ENCODE data around the gene EPHA2. TPM values are rescaled to one million over a fixed set of nuclear protein-coding genes. Genes with fewer than 3 reads are reported as not detected.

Gene EPHA2
- total RNA-seq, 2 experiments from 2014 or later, result 0.15 TPM; not detected in 1

DNA sequence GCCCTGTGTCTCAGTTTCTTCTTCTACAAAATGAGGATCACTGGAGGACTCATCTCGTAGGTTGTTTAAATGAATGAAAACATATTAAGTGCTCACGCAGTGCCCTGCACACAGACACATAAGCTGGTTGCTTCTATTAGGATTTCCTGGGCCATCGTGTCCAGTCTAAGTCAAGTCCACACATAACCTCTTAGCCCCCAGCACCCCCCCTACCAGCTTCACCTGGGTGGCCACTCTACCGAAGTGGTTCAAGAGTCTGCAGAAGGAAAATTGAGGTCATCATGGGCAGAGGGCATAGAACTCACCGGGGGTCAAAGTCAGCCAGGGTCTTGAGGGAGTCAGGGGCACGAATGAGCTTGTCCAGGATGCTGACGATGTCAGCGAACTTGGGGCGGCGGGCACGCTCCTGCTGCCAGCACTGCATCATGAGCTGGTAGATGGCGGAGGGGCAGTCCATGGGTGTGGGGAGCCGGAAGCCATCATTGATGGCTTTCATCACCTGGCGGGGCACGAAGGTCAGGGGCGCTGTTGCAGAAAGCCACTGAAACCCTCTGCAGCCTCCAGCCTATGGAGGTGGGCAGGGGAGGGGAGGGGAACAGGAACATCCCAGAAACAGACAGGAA lies 25.8 kb downstream of the EPHA2 start:
- CTCF ChIA-PET (ENCODE audit: unreplicated experiment), result no interaction called here
- no peak overlapping the region for H3K4me3 ChIP-seq (ENCODE audit: low read depth, low read length, poor library complexity, severe bottlenecking)
- no peak overlapping the region for H2AFZ ChIP-seq (ENCODE audit: low read length)
- H4K20me1 ChIP-seq (ENCODE audit: insufficient read depth, low read length), result no peaks in the 10 kb centered on the region
- no peak for DNase-seq (ENCODE audit: low spot score)
- no peaks in the 10 kb centered on the region for H3K79me2 ChIP-seq (ENCODE audit: insufficient read depth, low read depth, low read length)
- intact Hi-C loops (cut with micrococcal nuclease; ENCODE audit: unreplicated experiment), result no loop called here
- no peaks in the 10 kb centered on the region for H3K9me2 ChIP-seq (ENCODE audit: insufficient read depth, low read length)
- no peaks in the 10 kb centered on the region for H3K36me3 ChIP-seq (ENCODE audit: insufficient read depth, low read length)
- H3K27ac ChIP-seq (ENCODE audit: low read depth, low read length, poor library complexity, severe bottlenecking), result no peak overlapping the region
- TF ChIP-seq EZH2phosphoT487 (IDR thresholded peaks at IDR 0.05; ENCODE audit: borderline replicate concordance, low read depth, low read length), result no peak
- TF ChIP-seq, protein P1, sequence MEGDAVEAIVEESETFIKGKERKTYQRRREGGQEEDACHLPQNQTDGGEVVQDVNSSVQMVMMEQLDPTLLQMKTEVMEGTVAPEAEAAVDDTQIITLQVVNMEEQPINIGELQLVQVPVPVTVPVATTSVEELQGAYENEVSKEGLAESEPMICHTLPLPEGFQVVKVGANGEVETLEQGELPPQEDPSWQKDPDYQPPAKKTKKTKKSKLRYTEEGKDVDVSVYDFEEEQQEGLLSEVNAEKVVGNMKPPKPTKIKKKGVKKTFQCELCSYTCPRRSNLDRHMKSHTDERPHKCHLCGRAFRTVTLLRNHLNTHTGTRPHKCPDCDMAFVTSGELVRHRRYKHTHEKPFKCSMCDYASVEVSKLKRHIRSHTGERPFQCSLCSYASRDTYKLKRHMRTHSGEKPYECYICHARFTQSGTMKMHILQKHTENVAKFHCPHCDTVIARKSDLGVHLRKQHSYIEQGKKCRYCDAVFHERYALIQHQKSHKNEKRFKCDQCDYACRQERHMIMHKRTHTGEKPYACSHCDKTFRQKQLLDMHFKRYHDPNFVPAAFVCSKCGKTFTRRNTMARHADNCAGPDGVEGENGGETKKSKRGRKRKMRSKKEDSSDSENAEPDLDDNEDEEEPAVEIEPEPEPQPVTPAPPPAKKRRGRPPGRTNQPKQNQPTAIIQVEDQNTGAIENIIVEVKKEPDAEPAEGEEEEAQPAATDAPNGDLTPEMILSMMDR (conservative IDR thresholded peaks at IDR 0.05; ENCODE audit: low read length), result no peak
- H3K4me1 ChIP-seq (ENCODE audit: insufficient read depth, low read length, poor library complexity, severe bottlenecking), result no peaks in the 10 kb centered on the region
- H3K9me3 ChIP-seq (ENCODE audit: low read length), result no peaks in the 10 kb centered on the region
- no peak overlapping the region for H3K4me2 ChIP-seq (ENCODE audit: low read length)
- POLR2A ChIA-PET, result no interaction called here
- BruUV-seq (replicated peaks), result no TSS peak

DNA sequence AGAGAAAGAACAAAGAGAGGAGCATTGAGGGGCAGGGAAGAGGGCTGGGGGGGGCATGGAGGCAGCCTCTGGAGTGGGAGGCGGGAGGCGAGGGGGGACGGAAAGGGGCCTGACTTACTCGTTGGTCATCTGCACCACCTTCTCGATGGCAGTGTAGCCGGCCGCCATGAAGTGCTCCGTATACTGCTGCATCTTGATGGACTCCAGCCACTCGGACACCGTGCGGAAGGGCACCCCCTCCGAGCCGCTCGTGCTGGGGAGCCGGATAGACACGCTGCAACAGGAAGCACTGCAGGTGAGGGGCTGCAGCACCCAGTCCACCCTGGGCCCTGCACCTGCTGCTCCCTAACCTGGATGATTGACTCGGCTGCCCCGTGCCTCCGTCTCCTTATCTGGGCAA lies 26.6 kb downstream of the EPHA2 start:
- H2AFZ ChIP-seq (ENCODE audit: low read length), result no peak overlapping the region
- H3K4me1 ChIP-seq (ENCODE audit: insufficient read depth, low read length, poor library complexity, severe bottlenecking), result no peaks in the 10 kb centered on the region
- intact Hi-C loops (cut with micrococcal nuclease; ENCODE audit: unreplicated experiment), result no loop called here
- TF ChIP-seq, protein P1 (conservative IDR thresholded peaks at IDR 0.05; ENCODE audit: low read length), result no peak
- TF ChIP-seq EZH2phosphoT487 (IDR thresholded peaks at IDR 0.05; ENCODE audit: borderline replicate concordance, low read depth, low read length), result no peak
- ChIA-PET POLR2A (interaction anchor here (0.6 kb wide), 1 partner anchor 84 kb away, joined by 3 read pairs; no protein-coding TSS in a partner anchor), CTCF (ENCODE audit: unreplicated experiment) (no interaction called here)
- H3K27ac ChIP-seq (ENCODE audit: low read depth, low read length, poor library complexity, severe bottlenecking), result no peak overlapping the region
- H3K36me3 ChIP-seq (ENCODE audit: insufficient read depth, low read length), result no peaks in the 10 kb centered on the region
- H3K79me2 ChIP-seq (ENCODE audit: insufficient read depth, low read depth, low read length), result no peaks in the 10 kb centered on the region
- no peak overlapping the region for H3K4me3 ChIP-seq (ENCODE audit: low read depth, low read length, poor library complexity, severe bottlenecking)
- no peak overlapping the region for H3K4me2 ChIP-seq (ENCODE audit: low read length)
- H3K9me2 ChIP-seq (ENCODE audit: insufficient read depth, low read length), result no peaks in the 10 kb centered on the region
- no peaks in the 10 kb centered on the region for H3K9me3 ChIP-seq (ENCODE audit: low read length)
- DNase-seq (ENCODE audit: low spot score), result no peak
- no TSS peak for BruUV-seq (replicated peaks)
- no peaks in the 10 kb centered on the region for H4K20me1 ChIP-seq (ENCODE audit: insufficient read depth, low read length)

DNA sequence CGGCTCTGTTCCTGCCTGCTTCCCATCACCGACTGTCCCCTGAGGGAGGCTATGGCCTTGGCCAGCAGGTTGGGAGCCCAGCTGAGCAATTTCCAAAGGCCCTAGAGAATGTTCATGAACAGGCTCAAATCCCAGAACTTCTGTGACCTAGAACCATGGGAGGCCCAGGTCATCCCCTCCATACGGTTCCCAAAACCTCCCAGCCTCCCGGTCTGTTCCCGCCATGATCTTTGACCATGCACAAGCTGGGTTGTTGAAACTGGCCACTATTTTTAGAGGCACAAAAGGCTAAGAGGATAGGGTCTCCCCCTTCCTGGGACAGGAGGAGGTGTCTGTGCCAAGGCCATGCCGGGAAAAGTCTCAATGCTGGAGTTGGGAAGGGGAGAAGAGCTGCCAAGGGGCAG lies 27.5 kb downstream of the EPHA2 start:
- H3K4me1 ChIP-seq (ENCODE audit: insufficient read depth, low read length, poor library complexity, severe bottlenecking), result no peaks in the 10 kb centered on the region
- H3K9me2 ChIP-seq (ENCODE audit: insufficient read depth, low read length), result no peaks in the 10 kb centered on the region
- ChIA-PET POLR2A (no interaction called here), CTCF (ENCODE audit: unreplicated experiment) (no interaction called here)
- no peak for TF ChIP-seq EZH2phosphoT487 (IDR thresholded peaks at IDR 0.05; ENCODE audit: borderline replicate concordance, low read depth, low read length)
- TF ChIP-seq, protein P1 (conservative IDR thresholded peaks at IDR 0.05; ENCODE audit: low read length), result no peak
- H2AFZ ChIP-seq (ENCODE audit: low read length), result no peak overlapping the region
- H3K79me2 ChIP-seq (ENCODE audit: insufficient read depth, low read depth, low read length), result no peaks in the 10 kb centered on the region
- no peak overlapping the region for H3K4me3 ChIP-seq (ENCODE audit: low read depth, low read length, poor library complexity, severe bottlenecking)
- no peaks in the 10 kb centered on the region for H4K20me1 ChIP-seq (ENCODE audit: insufficient read depth, low read length)
- no peaks in the 10 kb centered on the region for H3K9me3 ChIP-seq (ENCODE audit: low read length)
- H3K4me2 ChIP-seq (ENCODE audit: low read length), result no peak overlapping the region
- H3K27ac ChIP-seq (ENCODE audit: low read depth, low read length, poor library complexity, severe bottlenecking), result no peak overlapping the region
- BruUV-seq (replicated peaks), result no TSS peak
- H3K36me3 ChIP-seq (ENCODE audit: insufficient read depth, low read length), result no peaks in the 10 kb centered on the region
- DNase-seq (ENCODE audit: low spot score), result no peak
- intact Hi-C loops (cut with micrococcal nuclease; ENCODE audit: unreplicated experiment), result no loop called here

Data from OCI-LY7 (cell line).